Tibial nerve (tissue), 4 donors: ENCODE measurements around the gene RPRD1A. TPM values are rescaled to one million over a fixed set of nuclear protein-coding genes. Genes with fewer than 3 reads are reported as not detected.

ENCODE experiments used
- DNase-seq, 2 donors: peaks; one replicate each; pipeline ENCODE4 v3.0.0-alpha.2; 2019; ENCODE audit warnings: low spot score in 2 of 2
- H3K27ac ChIP-seq, 4 donors: fragments of 200-600 bp; sonication (generic) in 3 of 4; one replicate each; pipeline ENCODE4 v1.5.1; 2017 to 2019; ENCODE audit warnings: mild to moderate bottlenecking in 1 of 4
- H3K27me3 ChIP-seq, 2 donors: fragments of 200-600 bp; sonication (generic) in 1 of 2; one replicate each; pipeline versions ENCODE4 v1.5.1 to v1.6.0; 2017 to 2019
- H3K36me3 ChIP-seq, 3 donors: fragments of 200-600 bp; sonication (generic); one replicate each; pipeline ENCODE4 v1.5.1; 2018 to 2019
- H3K4me1 ChIP-seq, 4 donors: fragments of 200-600 bp; sonication (generic) in 3 of 4; one replicate each; pipeline ENCODE4 v1.5.1; 2017 to 2019
- H3K4me3 ChIP-seq, 4 donors: fragments of 200-600 bp; sonication (generic) in 3 of 4; one replicate each; pipeline ENCODE4 v1.5.1; 2017 to 2019; ENCODE audit warnings: mild to moderate bottlenecking in 1 of 4, moderate library complexity in 1 of 4
- H3K9me3 ChIP-seq, 4 donors: fragments of 200-600 bp; sonication (generic) in 3 of 4; one replicate each; pipeline ENCODE4 v1.5.1; 2017 to 2019
- EP300 ChIP-seq, 2 donors: sonication (generic); formaldehyde crosslinking; IDR thresholded peaks; one replicate each; pipeline ENCODE4 v1.6.1; 2017; ENCODE audit warnings: antibody characterized with exemption in 2 of 2, mild to moderate bottlenecking in 1 of 2
- POLR2A ChIP-seq, 2 donors: fragments of 450-650 bp; IDR thresholded peaks; one replicate each; pipeline ENCODE4 v1.6.1; 2017; ENCODE audit warnings: antibody characterized with exemption in 2 of 2, mild to moderate bottlenecking in 2 of 2, moderate library complexity in 2 of 2
- WGBS, 2 donors: methylation state at CpG; one replicate each; pipeline ENCODE4 v1.1.5; 2018; 5-methylcytosine and 5-hydroxymethylcytosine counted together
- total RNA-seq, 4 donors: library from RNA; depleted of rRNA; stranded (reverse); fragments of >200 nt; gene quantifications; one replicate each; pipeline ENCODE4 v1.1.0, GENCODE V29; 2016
- TF ChIP-seq, protein P1 (sequence below), 5 experiments: fragments of 200-600 bp in 3 of 5; fragments of 450-650 bp in 2 of 5; sonication (generic) in 3 of 5; IDR thresholded peaks; one replicate each; pipeline ENCODE4 v1.5.1; 2016 to 2019; ENCODE audit warnings: antibody characterized with exemption in 5 of 5, mild to moderate bottlenecking in 3 of 5, moderate library complexity in 2 of 5

The RPRD1A gene
- total RNA-seq, 4 donors from 2014 or later, result 65.9 to 75.9 (median 69.7) TPM

DNA sequence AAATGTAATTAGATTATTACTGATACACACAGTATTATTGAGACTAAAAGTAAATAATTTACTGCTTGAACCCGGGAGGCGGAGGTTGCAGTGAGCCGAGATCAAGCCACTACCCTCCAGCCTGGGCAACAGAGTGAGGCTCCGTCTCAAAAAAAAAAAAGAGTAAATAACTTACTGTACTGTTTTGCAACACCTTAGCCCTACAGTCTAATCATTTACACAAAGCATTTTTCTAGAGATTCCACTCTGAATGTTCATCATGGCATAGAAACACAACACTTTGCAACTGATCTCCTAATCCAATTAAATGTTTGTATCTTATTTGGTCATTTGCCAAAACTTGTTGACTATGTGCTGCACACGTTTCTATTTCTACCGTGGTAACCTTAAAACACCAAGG lies 118.3 kb downstream of the RPRD1A start:
- Histone ChIP-seq H3K4me3 (no peak overlapping the region), H3K27me3 (no peaks in the 10 kb centered on the region), H3K27ac (no peak overlapping the region), H3K36me3 (no peaks in the 10 kb centered on the region), H3K4me1 (peaks cover 0 to 6% (median 0%) of the 10 kb centered on the region in 4 donors), H3K9me3 (no peaks in the 10 kb centered on the region)
- WGBS, 2 donors, result 73 to 81% methylated on average over 6 of the region's 6 CpGs
- TF ChIP-seq EP300 (IDR thresholded peaks at IDR 0.05) (no peak), POLR2A (IDR thresholded peaks at IDR 0.05) (no peak)
- TF ChIP-seq, protein P1, sequence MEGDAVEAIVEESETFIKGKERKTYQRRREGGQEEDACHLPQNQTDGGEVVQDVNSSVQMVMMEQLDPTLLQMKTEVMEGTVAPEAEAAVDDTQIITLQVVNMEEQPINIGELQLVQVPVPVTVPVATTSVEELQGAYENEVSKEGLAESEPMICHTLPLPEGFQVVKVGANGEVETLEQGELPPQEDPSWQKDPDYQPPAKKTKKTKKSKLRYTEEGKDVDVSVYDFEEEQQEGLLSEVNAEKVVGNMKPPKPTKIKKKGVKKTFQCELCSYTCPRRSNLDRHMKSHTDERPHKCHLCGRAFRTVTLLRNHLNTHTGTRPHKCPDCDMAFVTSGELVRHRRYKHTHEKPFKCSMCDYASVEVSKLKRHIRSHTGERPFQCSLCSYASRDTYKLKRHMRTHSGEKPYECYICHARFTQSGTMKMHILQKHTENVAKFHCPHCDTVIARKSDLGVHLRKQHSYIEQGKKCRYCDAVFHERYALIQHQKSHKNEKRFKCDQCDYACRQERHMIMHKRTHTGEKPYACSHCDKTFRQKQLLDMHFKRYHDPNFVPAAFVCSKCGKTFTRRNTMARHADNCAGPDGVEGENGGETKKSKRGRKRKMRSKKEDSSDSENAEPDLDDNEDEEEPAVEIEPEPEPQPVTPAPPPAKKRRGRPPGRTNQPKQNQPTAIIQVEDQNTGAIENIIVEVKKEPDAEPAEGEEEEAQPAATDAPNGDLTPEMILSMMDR (IDR thresholded peaks at IDR 0.05), result no peak
- DNase-seq, result no peak

DNA sequence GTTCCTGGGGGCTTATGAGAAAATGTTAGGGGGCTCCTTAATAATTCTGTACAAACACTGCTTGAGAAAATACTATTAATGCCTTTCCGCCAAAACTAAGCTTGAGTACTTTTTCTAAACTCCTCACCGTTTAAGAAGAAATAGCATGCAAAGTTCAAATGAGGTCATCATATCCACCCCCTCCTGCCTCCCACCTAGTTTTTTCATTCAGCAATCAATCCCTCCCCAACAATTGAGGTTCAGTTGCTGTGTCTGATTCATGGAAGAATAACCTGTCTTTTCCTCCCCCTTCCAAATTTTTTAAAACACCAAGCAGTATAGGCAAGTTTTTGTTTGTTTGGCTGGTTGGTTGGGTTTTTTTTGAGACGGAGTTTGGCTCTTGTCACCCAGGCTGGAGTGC lies 119.3 kb downstream of the RPRD1A start:
- no peaks in the 10 kb centered on the region for H3K9me3 ChIP-seq
- no peak overlapping the region for H3K4me3 ChIP-seq
- DNase-seq, result no peak
- H3K27me3 ChIP-seq, result no peaks in the 10 kb centered on the region
- TF ChIP-seq EP300 (IDR thresholded peaks at IDR 0.05), result no peak
- no peak for TF ChIP-seq POLR2A (IDR thresholded peaks at IDR 0.05)
- TF ChIP-seq, protein P1 (IDR thresholded peaks at IDR 0.05), result no peak
- no peak overlapping the region for H3K27ac ChIP-seq
- 55 to 61% methylated on average over 3 of the region's 3 CpGs for WGBS, 2 donors
- peaks cover 0 to 6% (median 0%) of the 10 kb centered on the region in 4 donors for H3K4me1 ChIP-seq
- H3K36me3 ChIP-seq, result no peaks in the 10 kb centered on the region

DNA sequence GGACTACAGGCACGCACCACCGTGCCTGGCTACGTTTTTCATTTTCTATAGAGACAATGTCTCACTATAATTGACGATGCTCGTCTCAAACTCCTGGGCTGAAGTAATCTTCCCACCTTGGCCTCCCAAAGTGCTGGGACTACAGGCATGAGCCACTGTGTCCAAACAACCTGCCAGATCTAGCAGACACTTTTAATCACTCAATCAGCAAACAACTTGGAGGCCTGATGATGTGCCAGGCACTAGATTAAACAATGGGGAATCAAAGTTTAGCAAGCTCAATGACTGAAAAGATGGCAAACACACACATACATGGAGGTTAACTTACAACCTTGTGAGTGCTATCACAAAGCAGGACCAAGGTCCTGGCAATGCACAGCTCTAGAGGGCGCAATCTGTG lies 124.7 kb downstream of the RPRD1A start:
- no peak for DNase-seq
- peaks cover 0 to 10% (median 0%) of the 10 kb centered on the region in 4 donors for H3K4me1 ChIP-seq
- TF ChIP-seq EP300 (IDR thresholded peaks at IDR 0.05), result no peak
- no peak for TF ChIP-seq POLR2A (IDR thresholded peaks at IDR 0.05)
- TF ChIP-seq, protein P1 (IDR thresholded peaks at IDR 0.05), result no peak
- no peak overlapping the region for H3K27ac ChIP-seq
- H3K36me3 ChIP-seq, result no peaks in the 10 kb centered on the region
- no peak overlapping the region for H3K4me3 ChIP-seq
- 92 to 94% methylated on average over 6 of the region's 6 CpGs for WGBS, 2 donors
- no peaks in the 10 kb centered on the region for H3K9me3 ChIP-seq
- no peaks in the 10 kb centered on the region for H3K27me3 ChIP-seq

DNA sequence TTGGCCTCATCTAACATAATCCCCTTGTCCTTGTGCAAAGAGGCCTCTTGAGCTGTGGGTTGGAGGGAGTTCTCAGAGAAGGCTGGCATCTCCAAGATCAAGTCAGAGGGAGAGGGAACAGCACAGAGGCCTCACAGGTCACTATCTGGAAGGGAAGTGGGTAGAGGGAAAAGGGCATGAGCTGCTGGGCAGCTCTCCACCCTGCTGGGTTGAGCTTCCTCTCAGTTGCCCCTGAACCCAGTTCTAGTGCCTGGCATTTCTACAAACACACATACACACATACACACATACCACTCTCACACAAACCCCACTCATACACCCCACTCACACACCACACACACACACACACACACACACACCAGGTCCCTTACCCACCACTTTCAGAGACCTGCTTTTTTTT lies 125.2 kb downstream of the RPRD1A start:
- DNase-seq, result no peak
- Histone ChIP-seq H3K36me3 (no peaks in the 10 kb centered on the region), H3K4me3 (no peak overlapping the region), H3K4me1 (peaks cover 0 to 10% (median 0%) of the 10 kb centered on the region in 4 donors), H3K9me3 (no peaks in the 10 kb centered on the region), H3K27me3 (no peaks in the 10 kb centered on the region), H3K27ac (no peak overlapping the region)
- TF ChIP-seq POLR2A (IDR thresholded peaks at IDR 0.05) (no peak), EP300 (IDR thresholded peaks at IDR 0.05) (no peak)
- TF ChIP-seq, protein P1 (IDR thresholded peaks at IDR 0.05), result no peak

DNA sequence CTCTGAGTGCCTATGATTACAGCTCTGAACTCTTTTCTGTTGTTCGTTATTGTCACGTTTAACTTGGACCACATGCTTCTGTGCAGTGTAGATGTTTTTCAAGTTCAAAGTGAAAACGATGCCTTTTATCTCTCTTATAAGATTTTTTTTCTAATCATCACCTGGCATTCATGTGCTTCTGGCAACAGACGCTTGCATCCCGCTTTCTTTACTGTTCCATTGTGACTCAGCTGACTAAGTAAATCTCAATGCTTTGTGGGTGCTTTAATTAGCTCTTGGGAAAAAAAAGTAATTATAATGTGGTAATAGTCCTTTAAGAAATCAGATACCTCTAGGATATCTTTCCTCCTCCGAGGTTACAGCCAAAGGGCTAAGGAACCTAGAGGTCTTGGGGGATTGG lies 126.1 kb downstream of the RPRD1A start:
- WGBS, 2 donors, result 61 to 74% methylated on average over 6 of the region's 6 CpGs
- Histone ChIP-seq H3K36me3 (no peaks in the 10 kb centered on the region), H3K27ac (no peak overlapping the region), H3K27me3 (no peaks in the 10 kb centered on the region), H3K9me3 (no peaks in the 10 kb centered on the region), H3K4me1 (peaks cover 0 to 10% (median 0%) of the 10 kb centered on the region in 4 donors), H3K4me3 (no peak overlapping the region)
- no peak for TF ChIP-seq EP300 (IDR thresholded peaks at IDR 0.05)
- TF ChIP-seq, protein P1 (IDR thresholded peaks at IDR 0.05), result no peak
- no peak for TF ChIP-seq POLR2A (IDR thresholded peaks at IDR 0.05)
- no peak for DNase-seq

Other genes starting within 250 kb of the RPRD1A start
- 10 to 100 TPM; 43.3 to 53.3 (median 44.0) TPM for gene SLC39A6, start 61.8 kb upstream of the RPRD1A start, total RNA-seq
- 10 to 100 TPM; 46.1 to 82.4 (median 67.4) TPM for gene ELP2, start 62.3 kb upstream of the RPRD1A start, total RNA-seq
- 10 to 100 TPM in 1 of 4 donors, 1 to 10 TPM in 3; 6.9 to 10.2 (median 8.9) TPM for gene MOCOS, start 119.9 kb upstream of the RPRD1A start, total RNA-seq
- gene FHOD3, start 230.2 kb upstream of the RPRD1A start, total RNA-seq, result 10 to 100 TPM; 15.6 to 25.9 (median 21.6) TPM